ENCODE data around the gene PHRF1. TPM values are rescaled to one million over a fixed set of nuclear protein-coding genes. Genes with fewer than 3 reads are reported as not detected.

PHRF1 gene
- polyA plus RNA-seq, 1 of the 3 experiments (the other 2 are of a cell fraction) = 22.7 TPM

DNA sequence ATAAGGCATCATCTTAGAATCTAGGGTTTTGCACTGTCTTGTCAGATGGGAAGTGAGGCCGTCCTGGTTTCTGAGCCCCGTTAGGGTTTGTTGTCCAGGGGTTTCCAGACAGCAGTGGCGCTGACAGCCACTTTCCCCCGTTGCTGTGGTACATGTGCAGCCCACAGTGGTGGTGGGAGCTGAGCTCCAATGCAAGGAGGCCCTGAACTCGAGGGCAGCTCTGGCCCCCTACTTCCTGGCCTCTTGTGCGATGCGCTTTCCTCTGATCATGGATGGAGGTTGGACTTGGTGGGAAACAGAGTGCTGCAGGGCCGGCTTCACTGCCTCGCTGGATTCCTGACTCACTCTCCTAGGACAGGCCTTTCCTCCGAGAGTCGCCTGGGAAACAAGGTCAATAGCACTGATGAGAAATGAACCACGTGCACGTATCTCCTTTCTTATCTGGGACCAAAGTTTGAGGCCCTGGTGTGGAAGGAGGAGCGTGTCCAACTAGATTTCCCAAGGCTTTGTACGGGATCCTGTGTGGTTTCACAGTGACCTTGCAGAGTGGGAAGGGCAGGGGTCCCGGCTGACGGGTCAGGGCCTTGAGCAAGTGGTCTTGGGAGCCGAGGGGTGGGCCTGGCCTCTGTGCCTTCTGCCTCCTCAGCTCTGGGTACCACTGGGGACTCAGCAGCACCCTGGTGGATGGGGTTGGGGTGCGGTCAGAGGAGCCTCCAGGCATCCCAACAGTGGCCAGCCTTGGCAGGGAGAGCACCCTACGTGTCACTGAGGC is 3.7 kb downstream of the PHRF1 start:
- Histone ChIP-seq H3K4me1 (ENCODE audit: control insufficient read depth in 1 of 2, insufficient read depth in 2 of 2, low read depth in 1 of 2, low read length in 1 of 2) (peaks cover 4 to 22% of the 10 kb centered on the region in 2 experiments; a peak in 3 of 4 replicates), H3K79me2 (ENCODE audit: insufficient read depth) (peaks cover 80% of the 10 kb centered on the region), H3K27me3 (ENCODE audit: insufficient read depth) (no peaks in the 10 kb centered on the region), H3K9me3 (no peaks in the 10 kb centered on the region), H3K27ac (ENCODE audit: low read depth in 2 of 2, low read length in 1 of 2) (no peak overlapping the region), H3K4me3 (ENCODE audit: low read depth in 2 of 2, low read length in 1 of 2) (no peak overlapping the region), H2AFZ (ENCODE audit: low read depth) (no peak overlapping the region), H4K20me1 (ENCODE audit: insufficient read depth) (peaks cover 81% of the 10 kb centered on the region), H3K4me2 (peak overlapping the region; percentile 12; the same call in 1 of the 2 replicates), H3K36me3 (replicated peaks in 1 of 2; ENCODE audit: control insufficient read depth in 1 of 2, insufficient read depth in 2 of 2, low read length in 1 of 2) (peaks cover 5 to 12% of the 10 kb centered on the region in 2 experiments), H3K9ac (no peak overlapping the region), H3K9me2 (no peaks in the 10 kb centered on the region), H3F3A (replicated peaks; ENCODE audit: insufficient read depth) (no peaks in the 10 kb centered on the region)
- no peak for DNase-seq
- WGBS (ENCODE audit: low lambda C conversion rate) = 92% methylated on average over 7 of the region's 20 CpGs
- ChIA-PET CTCF (interaction anchor here (1.5 kb wide), 1 partner anchor 25 kb away, joined by 4 read pairs; no protein-coding TSS in a partner anchor), POLR2A (no interaction called here)
- TF ChIP-seq FOXJ3 (CRISPR knock-in tag; IDR thresholded peaks at IDR 0.05) (no peak), RCOR1 (IDR thresholded peaks at IDR 0.05; ENCODE audit: low read length) (no peak), GATA2 (CRISPR knock-in tag; IDR thresholded peaks at IDR 0.05) (no peak), TAF1 (IDR thresholded peaks at IDR 0.05; ENCODE audit: borderline replicate concordance, low read depth, low read length) (no peak), EZH2phosphoT487 (IDR thresholded peaks at IDR 0.05; ENCODE audit: borderline replicate concordance, low read depth) (no peak), RXRA (IDR thresholded peaks at IDR 0.05; ENCODE audit: borderline replicate concordance, low read depth) (no peak), RFX5 (IDR thresholded peaks at IDR 0.05; ENCODE audit: low read length) (no peak), SIN3A (IDR thresholded peaks at IDR 0.05; ENCODE audit: borderline replicate concordance, low read depth, low read length) (no peak), ELF1 (IDR thresholded peaks at IDR 0.05) (no peak), EP300 (IDR thresholded peaks at IDR 0.05; ENCODE audit: borderline replicate concordance in 1 of 2, low read depth in 1 of 2, low read length in 1 of 2) (no peak), GABPA (IDR thresholded peaks at IDR 0.05; ENCODE audit: low read depth) (no peak), USF2 (IDR thresholded peaks at IDR 0.05; ENCODE audit: borderline replicate concordance, low read depth, low read length) (no peak), CHD2 (IDR thresholded peaks at IDR 0.05; ENCODE audit: low read length, partially characterized antibody) (no peak), YY1 (IDR thresholded peaks at IDR 0.05; ENCODE audit: low read depth) (no peak), REST (IDR thresholded peaks at IDR 0.05; ENCODE audit: low read depth, low read length) (no peak), MXI1 (IDR thresholded peaks at IDR 0.05; ENCODE audit: low read depth, low read length) (no peak)
- TF ChIP-seq, protein P1, sequence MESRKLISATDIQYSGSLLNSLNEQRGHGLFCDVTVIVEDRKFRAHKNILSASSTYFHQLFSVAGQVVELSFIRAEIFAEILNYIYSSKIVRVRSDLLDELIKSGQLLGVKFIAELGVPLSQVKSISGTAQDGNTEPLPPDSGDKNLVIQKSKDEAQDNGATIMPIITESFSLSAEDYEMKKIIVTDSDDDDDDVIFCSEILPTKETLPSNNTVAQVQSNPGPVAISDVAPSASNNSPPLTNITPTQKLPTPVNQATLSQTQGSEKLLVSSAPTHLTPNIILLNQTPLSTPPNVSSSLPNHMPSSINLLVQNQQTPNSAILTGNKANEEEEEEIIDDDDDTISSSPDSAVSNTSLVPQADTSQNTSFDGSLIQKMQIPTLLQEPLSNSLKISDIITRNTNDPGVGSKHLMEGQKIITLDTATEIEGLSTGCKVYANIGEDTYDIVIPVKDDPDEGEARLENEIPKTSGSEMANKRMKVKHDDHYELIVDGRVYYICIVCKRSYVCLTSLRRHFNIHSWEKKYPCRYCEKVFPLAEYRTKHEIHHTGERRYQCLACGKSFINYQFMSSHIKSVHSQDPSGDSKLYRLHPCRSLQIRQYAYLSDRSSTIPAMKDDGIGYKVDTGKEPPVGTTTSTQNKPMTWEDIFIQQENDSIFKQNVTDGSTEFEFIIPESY (IDR thresholded peaks at IDR 0.05; ENCODE audit: borderline replicate concordance, low read depth) = no peak
- TF ChIP-seq, protein P2, sequence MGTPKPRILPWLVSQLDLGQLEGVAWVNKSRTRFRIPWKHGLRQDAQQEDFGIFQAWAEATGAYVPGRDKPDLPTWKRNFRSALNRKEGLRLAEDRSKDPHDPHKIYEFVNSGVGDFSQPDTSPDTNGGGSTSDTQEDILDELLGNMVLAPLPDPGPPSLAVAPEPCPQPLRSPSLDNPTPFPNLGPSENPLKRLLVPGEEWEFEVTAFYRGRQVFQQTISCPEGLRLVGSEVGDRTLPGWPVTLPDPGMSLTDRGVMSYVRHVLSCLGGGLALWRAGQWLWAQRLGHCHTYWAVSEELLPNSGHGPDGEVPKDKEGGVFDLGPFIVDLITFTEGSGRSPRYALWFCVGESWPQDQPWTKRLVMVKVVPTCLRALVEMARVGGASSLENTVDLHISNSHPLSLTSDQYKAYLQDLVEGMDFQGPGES (IDR thresholded peaks at IDR 0.05; ENCODE audit: low read depth, low read length) = no peak
- TF ChIP-seq, protein P3, sequence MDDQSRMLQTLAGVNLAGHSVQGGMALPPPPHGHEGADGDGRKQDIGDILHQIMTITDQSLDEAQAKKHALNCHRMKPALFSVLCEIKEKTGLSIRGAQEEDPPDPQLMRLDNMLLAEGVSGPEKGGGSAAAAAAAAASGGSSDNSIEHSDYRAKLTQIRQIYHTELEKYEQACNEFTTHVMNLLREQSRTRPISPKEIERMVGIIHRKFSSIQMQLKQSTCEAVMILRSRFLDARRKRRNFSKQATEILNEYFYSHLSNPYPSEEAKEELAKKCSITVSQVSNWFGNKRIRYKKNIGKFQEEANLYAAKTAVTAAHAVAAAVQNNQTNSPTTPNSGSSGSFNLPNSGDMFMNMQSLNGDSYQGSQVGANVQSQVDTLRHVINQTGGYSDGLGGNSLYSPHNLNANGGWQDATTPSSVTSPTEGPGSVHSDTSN (IDR thresholded peaks at IDR 0.05) = no peak
